ENCODE results near the gene HCN1. TPM values are rescaled to one million over a fixed set of nuclear protein-coding genes. Genes with fewer than 3 reads are reported as not detected.

The HCN1 gene
- polyA plus RNA-seq, 3 donors: not detected

DNA sequence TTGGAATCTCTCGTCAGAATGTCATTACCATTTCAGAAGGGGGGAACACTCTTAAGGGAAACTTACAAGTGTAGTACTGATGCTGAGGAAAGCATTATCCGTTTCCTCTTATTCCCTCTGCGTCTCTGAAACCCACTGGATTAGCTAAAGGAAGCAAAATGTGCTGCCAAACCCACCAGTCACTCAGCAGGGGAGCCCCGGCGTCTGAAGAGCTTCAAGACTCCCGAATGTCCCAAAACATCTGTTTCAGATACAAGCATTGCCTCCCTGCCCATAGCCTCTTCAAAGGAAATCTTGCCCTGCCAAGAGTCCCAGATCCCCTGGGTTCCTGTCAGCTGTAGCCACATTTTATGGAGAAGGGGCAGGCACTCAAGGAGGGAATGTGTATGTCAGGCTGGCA is 1.0 kb upstream of the HCN1 start:
- Mint-ChIP-seq H3K4me3 (no peak overlapping the region), H3K36me3 (no peaks in the 10 kb centered on the region), H3K27ac (no peak overlapping the region), H3K27me3 (ENCODE audit: low read depth in 3 of 3) (peaks cover 29 to 32% (median 29%) of the 10 kb centered on the region in 3 donors), H3K4me1 (peaks cover 2% of the 10 kb centered on the region), H3K9me3 (peaks cover 0 to 17% (median 11%) of the 10 kb centered on the region in 7 donors)
- no peaks in the 10 kb centered on the region for H3K79me2 ChIP-seq (ENCODE audit: insufficient read depth, low read length)
- H4K20me1 ChIP-seq (ENCODE audit: insufficient read depth, low read length): no peaks in the 10 kb centered on the region
- peaks cover 0 to 21% of the 10 kb centered on the region in 2 donors for H3K9me3 ChIP-seq (replicated peaks in 1 of 2; ENCODE audit: control insufficient read depth in 1 of 2, insufficient read depth in 1 of 2, low read length in 2 of 2)
- no peaks in the 10 kb centered on the region for H3K36me3 ChIP-seq (replicated peaks in 1 of 2; ENCODE audit: control insufficient read depth in 1 of 2, insufficient read depth in 2 of 2, low read length in 2 of 2)
- H3K4me2 ChIP-seq (replicated peaks; ENCODE audit: extremely low read depth, low read length, poor library complexity, severe bottlenecking): no peak overlapping the region
- intact Hi-C loops (cut with micrococcal nuclease): no loop called here
- no peak for TF ChIP-seq CTCF (IDR thresholded peaks at IDR 0.05)
- H3K4me3 ChIP-seq (replicated peaks in 1 of 3; ENCODE audit: low read depth in 2 of 3, low read length in 3 of 3): no peak overlapping the region
- WGBS (ENCODE audit: insufficient coverage): 73% methylated on average over 4 of the region's 6 CpGs
- no peak for DNase-seq
- H3K27ac ChIP-seq (ENCODE audit: low read depth in 1 of 2, low read length in 2 of 2): no peak overlapping the region
- peaks cover 19 to 32% of the 10 kb centered on the region in 2 donors for H3K27me3 ChIP-seq (ENCODE audit: control insufficient read depth in 2 of 2, insufficient read depth in 2 of 2, low read length in 2 of 2)
- no peak overlapping the region for H3K9ac ChIP-seq (ENCODE audit: insufficient read depth, low read length, poor library complexity, severe bottlenecking)
- H3K4me1 ChIP-seq (ENCODE audit: control insufficient read depth in 1 of 2, insufficient read depth in 2 of 2, low read length in 2 of 2): no peaks in the 10 kb centered on the region
- no peak overlapping the region for H2AFZ ChIP-seq (ENCODE audit: insufficient read depth, low read depth, low read length, poor library complexity, severe bottlenecking)

DNA sequence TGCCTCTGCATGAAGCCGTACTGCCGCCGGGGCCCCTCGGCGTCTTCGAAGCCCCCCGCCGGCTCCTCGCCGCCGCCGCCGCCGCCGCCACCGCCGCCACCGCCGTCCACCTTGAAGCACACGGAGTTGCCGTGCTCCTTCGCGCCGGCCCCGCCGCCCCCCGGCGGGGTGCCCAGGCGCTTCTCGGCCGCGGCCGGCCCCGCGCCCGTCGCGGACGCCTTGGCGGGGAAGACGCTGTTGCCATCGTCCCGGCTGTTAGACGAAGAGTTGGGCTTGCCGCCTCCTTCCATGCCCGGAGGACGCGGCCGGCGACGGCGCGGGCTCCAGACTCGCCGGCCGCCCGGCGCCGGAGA is 400 bp downstream of the HCN1 start:
- H3K4me1 ChIP-seq (ENCODE audit: control insufficient read depth in 1 of 2, insufficient read depth in 2 of 2, low read length in 2 of 2): no peaks in the 10 kb centered on the region
- intact Hi-C loops (cut with micrococcal nuclease): no loop called here
- no peaks in the 10 kb centered on the region for H3K79me2 ChIP-seq (ENCODE audit: insufficient read depth, low read length)
- H2AFZ ChIP-seq (ENCODE audit: insufficient read depth, low read depth, low read length, poor library complexity, severe bottlenecking): no peak overlapping the region
- H3K36me3 ChIP-seq (replicated peaks in 1 of 2; ENCODE audit: control insufficient read depth in 1 of 2, insufficient read depth in 2 of 2, low read length in 2 of 2): no peaks in the 10 kb centered on the region
- 2% methylated on average over 59 of the region's 59 CpGs for whole genome bisulfite sequencing (ENCODE audit: insufficient coverage)
- no peak for TF ChIP-seq CTCF (IDR thresholded peaks at IDR 0.05)
- H3K36me3 Mint-ChIP-seq: no peaks in the 10 kb centered on the region
- H3K9me3 Mint-ChIP-seq: peaks cover 0 to 17% (median 11%) of the 10 kb centered on the region in 7 donors
- no peak overlapping the region for H3K4me3 ChIP-seq (replicated peaks in 1 of 3; ENCODE audit: low read depth in 2 of 3, low read length in 3 of 3)
- no peak for DNase-seq
- peaks cover 2% of the 10 kb centered on the region for H3K4me1 Mint-ChIP-seq
- no peak overlapping the region for H3K9ac ChIP-seq (ENCODE audit: insufficient read depth, low read length, poor library complexity, severe bottlenecking)
- peaks cover 29 to 32% (median 29%) of the 10 kb centered on the region in 3 donors for H3K27me3 Mint-ChIP-seq (ENCODE audit: low read depth in 3 of 3)
- H3K4me3 Mint-ChIP-seq: peak overlapping the region in 1 of 2 donors; percentile 35
- peaks cover 0 to 21% of the 10 kb centered on the region in 2 donors for H3K9me3 ChIP-seq (replicated peaks in 1 of 2; ENCODE audit: control insufficient read depth in 1 of 2, insufficient read depth in 1 of 2, low read length in 2 of 2)
- H3K27ac Mint-ChIP-seq: no peak overlapping the region
- no peak overlapping the region for H3K4me2 ChIP-seq (replicated peaks; ENCODE audit: extremely low read depth, low read length, poor library complexity, severe bottlenecking)
- H4K20me1 ChIP-seq (ENCODE audit: insufficient read depth, low read length): no peaks in the 10 kb centered on the region
- no peak overlapping the region for H3K27ac ChIP-seq (ENCODE audit: low read depth in 1 of 2, low read length in 2 of 2)
- H3K27me3 ChIP-seq (ENCODE audit: control insufficient read depth in 2 of 2, insufficient read depth in 2 of 2, low read length in 2 of 2): peaks cover 19 to 32% of the 10 kb centered on the region in 2 donors
